ENCODE results near the gene CPNE2.

DNA sequence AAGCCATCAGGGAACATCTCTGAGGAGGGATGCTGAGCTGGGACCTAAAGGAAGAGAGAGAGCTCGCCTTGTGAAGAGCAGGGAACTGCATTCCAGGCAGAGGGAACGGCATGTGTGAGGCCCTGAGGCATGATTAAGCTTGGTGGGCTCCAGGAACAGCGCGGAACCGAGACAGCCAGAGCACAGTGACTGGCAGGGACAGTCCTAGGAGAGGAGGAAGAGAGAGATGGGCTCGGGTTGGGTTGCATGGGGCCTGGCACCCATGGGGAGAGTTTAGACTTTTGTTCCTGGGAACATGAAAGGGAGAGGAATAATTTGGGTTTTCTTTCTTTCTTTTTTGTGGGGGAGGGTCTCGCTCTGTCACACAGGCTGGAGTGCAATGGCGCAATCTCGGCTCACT is 39.2 kb upstream of the CPNE2 start:
- TF ChIP-seq, protein P1, sequence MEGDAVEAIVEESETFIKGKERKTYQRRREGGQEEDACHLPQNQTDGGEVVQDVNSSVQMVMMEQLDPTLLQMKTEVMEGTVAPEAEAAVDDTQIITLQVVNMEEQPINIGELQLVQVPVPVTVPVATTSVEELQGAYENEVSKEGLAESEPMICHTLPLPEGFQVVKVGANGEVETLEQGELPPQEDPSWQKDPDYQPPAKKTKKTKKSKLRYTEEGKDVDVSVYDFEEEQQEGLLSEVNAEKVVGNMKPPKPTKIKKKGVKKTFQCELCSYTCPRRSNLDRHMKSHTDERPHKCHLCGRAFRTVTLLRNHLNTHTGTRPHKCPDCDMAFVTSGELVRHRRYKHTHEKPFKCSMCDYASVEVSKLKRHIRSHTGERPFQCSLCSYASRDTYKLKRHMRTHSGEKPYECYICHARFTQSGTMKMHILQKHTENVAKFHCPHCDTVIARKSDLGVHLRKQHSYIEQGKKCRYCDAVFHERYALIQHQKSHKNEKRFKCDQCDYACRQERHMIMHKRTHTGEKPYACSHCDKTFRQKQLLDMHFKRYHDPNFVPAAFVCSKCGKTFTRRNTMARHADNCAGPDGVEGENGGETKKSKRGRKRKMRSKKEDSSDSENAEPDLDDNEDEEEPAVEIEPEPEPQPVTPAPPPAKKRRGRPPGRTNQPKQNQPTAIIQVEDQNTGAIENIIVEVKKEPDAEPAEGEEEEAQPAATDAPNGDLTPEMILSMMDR (IDR thresholded peaks at IDR 0.05; ENCODE audit: borderline replicate concordance, extremely low read depth, low read length, poor library complexity, severe bottlenecking), result no peak
- no peak for TF ChIP-seq EZH2 (IDR thresholded peaks at IDR 0.05; ENCODE audit: borderline replicate concordance, low read depth, low read length, severe bottlenecking)

All from DND-41 (cell line).